AG08395 (cell line): ENCODE data around the gene RPL13.
A peak's percentile ranks its signal among the peaks of the same experiment; 100 is the strongest.
"Not testable (repeated sequence)": the region's sequence is repeated elsewhere in the genome, so short reads cannot be mapped to it uniquely, and the experiment has no call there.

ENCODE experiments used
- DNase-seq: peaks from one replicate; pipeline ENCODE4 v3.0.0; 2012; ENCODE audit warnings: mixed read lengths, low spot score

Gene RPL13

DNA sequence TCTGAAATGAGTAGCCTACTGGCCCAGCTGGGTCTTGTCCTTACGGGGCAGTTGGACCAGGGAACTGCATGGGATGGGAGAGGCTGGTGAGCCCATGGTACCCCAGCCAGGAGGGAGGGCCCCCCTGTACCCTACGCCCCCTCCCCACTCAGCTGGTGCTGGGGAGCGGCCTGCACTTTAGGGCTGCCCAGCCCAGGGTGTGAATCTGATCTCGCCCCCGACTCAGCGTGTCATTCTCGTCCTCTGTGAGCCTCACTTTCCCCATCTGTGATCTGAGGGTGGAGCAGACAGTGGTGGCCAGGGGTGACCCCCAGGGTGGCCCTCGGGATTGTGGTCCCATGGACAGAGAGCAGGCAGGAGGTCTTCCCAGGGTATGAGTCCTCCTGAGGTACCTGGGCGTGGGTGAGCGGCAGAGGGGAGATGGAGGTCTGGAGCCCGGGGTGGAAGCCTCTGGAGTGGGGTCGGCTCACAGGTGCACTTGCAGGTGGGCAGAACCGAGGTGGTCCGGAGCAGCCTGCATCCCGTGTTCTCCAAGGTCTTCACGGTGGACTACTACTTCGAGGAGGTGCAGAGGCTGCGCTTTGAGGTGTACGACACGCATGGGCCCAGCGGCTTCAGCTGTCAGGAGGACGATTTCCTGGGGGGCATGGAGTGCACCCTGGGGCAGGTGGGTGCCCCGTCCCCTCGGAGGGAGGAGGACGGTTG lies 16.7 kb downstream of the RPL13 start:
- DNase-seq: no peak

DNA sequence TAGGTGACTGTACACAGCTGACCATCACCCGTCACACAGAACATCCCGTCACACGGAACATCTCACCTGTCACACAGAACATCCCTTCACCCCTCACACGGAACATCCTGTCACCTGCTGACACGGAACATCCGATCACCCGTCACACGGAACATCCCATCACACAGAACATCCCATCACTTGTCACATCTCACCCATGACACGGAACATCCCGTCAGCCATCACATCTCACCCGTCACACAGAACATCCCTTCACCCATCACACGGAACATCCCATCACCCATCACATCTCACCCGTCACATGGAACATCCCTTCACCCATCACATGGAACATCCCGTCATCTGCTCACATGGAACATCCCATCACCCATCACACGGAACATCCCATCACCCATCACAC lies 18.9 kb downstream of the RPL13 start:
- DNase-seq: no peak

DNA sequence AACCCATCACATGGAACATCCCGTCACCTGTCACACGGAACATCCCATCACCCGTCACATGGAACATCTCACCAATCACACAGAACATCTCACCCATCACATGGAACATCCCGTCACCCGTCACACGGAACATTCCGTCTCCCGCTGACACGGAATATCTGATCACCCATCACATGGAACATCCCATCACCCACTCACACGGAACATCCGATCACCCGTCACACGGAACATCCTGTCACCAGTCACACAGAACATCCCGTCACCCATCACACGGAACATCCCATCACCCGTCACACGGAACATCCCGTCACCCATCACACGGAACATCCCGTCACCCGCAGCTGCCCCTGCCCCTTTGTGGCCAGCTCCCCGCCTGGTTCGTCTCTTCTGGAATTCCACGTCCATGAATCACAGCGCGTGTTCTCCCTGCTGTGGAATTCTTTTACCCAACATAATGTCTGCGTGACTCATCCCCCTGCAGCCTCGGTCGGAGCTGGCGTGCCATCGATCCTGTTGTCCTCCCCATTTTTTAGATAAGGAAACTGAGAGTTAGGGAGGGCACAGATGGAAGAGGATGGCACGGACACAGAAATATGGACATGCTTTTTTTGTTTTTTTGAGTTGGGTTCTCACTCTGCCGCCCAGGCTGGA lies 20.7 kb downstream of the RPL13 start:
- peak; percentile 97 for DNase-seq

DNA sequence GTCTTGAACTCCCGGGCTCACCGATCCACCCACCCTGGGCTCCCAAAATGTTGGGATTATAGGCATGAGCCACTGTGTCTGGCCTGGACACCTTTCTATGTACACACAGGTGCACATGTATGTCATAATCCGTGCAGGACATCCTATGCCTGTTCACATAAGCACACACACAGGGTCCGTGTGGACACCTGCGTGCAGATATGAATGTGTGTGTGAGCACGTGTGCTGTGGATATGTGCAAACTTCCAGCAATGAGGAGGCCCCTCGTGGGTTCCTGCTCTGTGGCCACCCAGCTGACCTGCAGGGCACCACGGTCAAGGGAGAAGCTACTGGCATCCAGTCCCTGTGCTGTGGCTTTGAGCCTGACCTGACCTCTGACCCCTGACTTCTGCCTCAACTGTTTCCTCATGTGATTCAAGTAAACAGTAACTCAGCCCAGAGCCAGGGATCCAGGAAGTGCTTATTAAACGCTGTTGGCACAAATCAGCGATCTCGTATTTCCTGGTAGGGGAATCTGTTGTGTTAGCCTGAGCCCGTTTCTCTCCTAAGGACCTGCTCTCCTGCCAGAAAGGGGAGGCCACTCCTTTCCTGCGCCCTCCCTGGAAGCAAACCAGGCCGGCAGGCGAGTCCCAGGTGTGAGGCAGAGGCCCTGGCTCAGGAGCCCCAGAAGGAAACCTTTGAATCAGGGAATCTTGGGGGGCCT lies 21.5 kb downstream of the RPL13 start:
- DNase-seq: no peak

DNA sequence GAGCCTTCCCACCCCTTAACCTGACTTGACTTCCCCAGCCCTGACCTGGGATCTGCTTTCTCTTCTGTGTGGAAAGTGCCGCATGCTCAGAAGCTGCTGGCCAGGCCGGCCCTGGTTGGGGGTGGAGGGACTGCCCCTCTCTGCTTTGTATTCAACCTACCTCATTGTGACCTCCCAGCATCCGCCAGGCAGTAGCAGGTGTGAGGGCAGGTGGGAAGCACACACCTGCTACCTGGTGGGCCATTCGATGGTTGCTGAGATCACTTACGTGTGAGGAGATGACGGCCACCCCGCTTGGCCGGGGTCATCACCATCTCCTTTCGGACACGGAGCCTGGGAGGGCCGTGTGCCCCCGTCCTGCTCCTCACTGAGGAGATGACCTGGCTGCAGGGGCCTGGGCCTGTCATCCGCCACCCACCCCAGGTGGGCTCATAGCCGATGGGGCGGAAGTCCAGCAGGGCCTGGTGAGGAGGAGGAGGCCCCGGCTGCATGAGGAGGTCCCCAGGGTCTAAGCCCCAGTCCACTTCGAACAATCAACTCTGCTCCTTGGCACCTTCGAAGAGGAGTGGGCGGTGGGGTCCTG lies 22.2 kb downstream of the RPL13 start:
- no peak for DNase-seq

DNA sequence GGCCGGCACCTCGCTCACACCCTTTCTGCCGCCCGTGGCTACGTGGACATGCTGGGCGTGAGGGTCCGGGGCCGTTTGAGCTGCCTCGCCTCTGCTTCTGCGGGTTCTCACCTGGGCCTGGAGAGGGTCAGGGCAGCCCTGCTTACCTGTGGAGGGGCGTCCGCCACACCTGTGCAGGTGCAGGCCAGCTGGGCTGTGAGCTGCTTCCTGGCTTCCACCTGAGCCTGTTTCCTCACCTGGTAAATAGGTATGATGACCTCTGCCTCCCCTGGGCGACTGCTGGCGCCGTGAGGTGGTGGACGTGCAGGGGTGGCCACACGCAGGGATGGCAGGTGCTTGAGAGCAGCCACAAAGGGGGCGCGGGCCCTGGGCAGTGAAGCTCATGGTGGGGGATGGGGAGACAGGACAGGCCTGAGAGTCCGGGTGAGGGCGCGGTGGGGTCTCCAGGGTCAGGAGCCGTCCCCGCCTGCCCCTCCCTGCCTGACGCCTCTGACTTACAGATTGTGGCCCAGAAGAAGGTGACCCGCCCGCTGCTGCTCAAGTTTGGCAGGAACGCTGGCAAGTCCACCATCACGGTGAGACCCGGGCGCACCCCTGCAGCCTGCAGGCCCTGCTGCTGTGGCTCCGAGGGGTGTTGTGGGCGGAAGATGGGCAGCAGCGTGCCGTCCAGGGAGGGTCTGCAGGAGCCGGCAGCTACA lies 22.9 kb downstream of the RPL13 start:
- no peak for DNase-seq

DNA sequence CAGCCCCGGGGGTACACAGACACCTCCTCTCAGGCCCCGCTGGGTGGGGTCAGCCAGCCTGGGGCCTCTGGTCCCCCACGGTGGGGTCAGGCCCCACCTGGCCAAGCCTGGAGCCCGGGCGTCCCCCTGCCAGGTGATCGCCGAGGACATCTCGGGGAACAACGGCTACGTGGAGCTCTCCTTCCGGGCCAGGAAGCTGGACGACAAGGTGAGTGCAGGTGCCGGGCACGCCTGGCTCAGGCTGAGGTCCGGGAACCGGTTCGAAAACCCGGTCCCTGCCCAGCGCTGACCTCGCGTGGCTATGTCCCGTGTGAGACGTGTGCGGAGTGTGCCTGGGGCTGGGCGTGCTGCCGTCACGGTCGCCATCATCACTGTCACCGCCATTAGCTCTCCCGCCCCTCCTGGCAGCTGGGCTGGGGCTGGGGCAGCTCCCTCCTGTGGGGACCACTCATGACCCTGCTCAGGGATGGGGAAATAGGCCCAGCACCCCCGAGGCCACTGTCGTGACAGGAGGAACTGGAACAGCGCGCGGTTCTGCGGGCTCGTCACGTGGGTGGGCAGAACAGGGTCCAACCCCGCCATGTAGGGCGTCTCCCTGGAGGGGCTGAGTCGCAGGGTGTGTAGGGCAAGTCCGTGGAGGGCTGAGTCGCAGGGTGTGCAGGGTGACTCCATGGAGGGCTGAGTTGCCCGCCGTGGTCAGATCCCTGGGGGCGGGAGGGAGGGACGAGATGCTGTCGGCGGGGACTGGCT lies 23.6 kb downstream of the RPL13 start:
- DNase-seq: no peak

DNA sequence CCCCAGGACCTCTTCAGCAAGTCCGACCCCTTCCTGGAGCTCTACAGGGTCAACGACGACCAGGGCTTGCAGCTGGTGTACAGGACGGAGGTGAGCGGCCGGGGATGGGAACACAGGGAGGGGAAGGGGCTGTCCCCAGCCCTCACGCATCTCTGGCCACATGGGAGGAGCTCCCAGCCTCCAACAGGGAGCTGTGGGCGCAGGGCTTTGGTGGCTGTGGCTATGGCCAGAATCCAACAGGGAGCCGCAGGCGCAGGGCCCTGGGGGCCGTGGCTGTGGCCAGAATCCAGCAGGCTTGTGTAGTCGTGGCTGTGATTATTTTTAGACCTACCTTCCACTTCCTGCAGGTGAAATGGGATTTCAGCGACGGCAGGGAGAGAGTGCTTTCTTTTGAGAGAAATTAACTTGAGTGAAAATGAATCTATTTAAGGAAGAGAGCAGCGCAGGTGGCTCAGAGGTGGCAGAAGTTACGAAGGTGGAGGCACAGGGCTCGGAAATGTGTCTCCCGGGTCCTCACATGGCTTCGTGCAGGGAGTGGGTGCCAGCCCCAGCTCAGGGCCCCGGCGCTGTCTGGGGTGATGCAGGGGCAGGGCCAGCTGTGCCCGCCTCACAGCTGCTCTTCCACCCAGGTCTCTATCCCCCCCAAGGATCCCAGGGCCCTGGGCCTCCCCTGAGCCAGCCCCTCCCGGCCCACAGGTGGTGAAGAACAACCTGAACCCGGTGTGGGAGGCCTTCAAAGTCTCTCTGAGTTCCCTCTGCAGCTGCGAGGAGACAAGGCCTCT lies 24.5 kb downstream of the RPL13 start:
- DNase-seq: no peak

DNA sequence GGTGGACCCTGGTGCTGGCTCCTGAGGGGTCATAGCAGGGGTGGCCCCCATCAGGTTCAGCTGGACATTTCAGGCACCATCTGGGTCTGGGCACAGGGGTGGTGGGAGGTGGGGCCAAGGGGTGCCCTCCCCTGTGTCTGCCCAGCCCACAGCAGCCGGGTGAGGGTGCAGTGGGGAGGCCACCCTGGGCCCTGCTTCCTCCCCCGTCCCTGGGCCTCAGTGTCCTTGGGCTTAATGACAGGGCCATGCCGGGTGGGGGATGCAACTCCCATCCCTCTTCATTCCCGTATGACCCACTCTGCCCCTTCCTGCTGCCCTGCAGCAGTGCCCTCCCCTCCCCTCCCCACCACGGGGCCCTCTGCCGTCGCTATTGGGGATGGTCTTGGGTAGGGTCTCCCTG lies 25.7 kb downstream of the RPL13 start:
- no peak for DNase-seq

DNA sequence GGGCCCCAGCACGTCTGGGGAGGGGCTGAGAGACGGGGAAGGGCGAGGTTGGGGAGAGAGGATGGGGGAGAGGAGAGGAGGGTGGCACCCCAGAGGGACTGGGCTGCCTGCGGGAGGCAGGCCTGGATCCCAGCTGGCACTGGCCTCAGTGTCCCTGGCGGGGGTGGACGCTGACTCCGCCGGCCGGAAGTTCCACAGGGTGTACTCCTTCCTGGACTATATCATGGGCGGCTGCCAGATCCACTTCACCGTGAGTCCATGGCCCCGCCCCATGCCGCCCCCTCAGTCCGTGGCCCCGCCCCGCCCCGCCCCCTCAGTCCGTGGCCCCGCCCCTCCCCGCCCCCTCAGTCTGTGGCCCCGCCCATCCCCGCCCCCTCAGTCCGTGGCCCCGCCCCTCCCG lies 26.4 kb downstream of the RPL13 start:
- DNase-seq: no peak

DNA sequence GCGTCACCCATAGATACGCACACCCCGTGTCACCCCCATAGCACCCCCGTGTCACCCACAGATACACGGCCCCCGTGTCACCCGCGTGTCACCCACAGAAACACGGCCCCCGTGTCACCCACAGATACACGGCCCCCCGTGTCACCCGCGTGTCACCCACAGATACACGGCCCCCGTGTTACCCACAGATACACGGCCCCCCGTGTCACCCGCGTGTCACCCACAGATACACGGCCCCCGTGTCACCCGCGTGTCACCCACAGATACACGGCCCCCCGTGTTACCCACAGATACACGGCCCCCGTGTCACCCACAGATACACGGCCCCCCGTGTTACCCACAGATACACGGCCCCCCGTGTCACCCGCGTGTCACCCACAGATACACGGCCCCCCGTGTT lies 27.2 kb downstream of the RPL13 start:
- DNase-seq: not testable (repeated sequence)

DNA sequence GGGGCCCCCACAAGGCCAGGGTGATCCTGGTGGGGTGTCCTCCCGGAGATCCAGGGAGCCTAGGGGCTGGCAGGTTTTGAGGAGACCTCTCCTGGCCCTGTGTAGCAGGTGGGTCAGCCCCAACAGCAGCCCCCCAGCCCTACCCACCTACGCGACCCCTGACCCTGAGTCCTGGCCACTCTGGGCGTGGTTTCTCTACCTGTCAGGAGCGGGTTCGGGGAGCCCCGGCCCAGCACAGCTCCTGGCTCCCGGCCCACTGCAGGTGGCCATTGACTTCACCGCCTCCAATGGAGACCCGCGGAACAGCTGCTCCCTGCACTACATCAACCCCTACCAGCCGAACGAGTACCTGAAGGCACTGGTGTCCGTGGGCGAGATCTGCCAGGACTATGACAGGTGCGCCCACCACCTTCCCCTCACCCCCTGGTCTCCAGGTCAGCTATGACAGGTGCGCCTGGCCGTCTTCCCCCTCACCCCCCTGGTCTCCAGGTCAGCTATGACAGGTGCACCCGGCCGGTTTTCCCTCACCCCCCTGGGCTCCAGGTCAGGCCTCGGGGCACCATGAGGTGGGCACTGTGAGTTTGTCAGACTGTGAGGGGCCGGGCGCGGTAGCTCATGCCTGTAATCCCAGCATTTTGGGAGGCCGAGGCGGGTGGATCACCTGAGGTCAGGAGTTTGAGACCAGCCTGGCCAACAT lies 28.1 kb downstream of the RPL13 start:
- no peak for DNase-seq

DNA sequence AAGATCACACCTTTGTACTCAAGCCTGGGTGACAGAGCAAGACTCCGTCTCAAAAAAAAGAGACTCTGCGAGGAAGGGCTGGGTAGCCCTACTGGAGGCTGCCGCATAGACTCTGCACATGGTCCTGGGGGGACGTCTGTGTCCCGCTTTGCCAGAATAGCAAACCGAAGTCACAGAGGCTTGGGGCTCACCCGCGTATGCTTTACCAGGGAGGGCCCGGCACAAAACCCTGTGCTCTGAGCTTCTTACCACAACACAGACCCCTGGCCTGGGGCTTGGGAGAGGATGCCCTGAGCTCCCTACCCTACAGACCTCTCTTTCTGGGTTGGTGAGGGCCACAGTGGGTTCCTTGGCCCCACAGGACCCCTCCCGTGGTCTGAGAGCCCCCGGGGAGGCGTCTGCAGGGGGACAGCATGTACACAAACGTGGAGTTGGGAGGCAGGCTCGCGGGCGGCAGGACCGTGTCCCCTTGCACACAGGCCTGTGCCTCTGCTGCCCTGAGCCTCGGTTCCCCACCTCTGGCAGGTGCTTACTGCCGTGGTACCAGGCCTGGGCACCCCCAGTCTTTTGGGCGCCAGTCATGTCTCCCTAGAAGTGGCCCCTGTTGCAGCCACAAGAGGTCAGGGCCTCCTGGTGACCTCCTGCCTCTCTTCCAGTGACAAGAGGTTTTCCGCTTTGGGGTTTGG lies 28.9 kb downstream of the RPL13 start:
- DNase-seq: no peak

DNA sequence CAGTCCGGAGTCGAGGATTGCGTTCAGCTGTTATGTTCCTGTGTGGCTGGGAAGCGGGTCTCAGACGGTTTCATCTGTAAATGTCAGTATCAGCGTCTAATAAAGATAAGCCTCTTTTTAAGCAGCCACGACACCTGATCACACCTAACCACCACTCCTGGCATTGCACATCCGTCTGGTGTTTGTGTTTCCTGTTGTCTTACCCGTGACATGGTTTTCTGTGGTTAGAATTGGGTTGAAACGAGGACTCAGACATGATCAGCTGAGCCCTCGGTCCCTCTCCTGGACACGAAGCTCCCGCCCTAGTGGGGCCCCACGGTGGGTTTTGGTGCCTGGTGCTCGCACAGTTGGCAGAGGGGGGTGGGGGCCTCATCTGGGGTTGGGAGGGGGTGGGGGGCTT lies 33.4 kb downstream of the RPL13 start:
- DNase-seq: no peak

DNA sequence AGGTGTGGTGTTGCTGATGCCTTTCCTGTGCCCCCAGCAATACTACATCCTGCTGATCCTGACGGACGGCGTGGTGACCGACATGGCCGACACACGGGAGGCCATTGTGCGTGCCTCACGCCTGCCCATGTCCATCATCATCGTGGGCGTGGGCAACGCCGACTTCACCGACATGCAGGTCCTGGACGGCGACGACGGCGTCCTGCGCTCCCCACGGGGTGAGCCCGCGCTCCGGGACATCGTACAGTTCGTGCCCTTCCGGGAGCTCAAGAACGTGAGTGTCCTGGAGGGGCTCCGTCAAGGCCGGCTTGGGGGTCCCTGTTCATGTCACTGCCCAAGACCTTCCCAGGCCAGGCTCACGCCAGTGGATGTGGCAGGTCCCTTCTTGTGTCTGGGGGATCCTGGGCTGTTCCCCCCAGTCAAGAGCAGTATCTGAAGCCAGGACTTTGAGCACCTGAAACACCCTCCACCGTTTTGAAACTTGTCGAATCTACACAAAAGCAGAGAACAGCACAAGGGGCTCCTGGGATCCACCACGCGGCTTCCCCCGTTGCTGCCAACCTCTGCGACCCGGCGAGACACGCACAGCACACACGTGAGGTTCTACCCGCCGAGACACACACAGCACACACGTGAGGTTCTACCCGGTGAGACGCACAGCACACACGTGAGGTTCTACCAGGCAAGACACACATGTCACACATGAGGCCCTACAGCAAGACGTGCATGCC lies 35.0 kb downstream of the RPL13 start:
- no peak for DNase-seq

DNA sequence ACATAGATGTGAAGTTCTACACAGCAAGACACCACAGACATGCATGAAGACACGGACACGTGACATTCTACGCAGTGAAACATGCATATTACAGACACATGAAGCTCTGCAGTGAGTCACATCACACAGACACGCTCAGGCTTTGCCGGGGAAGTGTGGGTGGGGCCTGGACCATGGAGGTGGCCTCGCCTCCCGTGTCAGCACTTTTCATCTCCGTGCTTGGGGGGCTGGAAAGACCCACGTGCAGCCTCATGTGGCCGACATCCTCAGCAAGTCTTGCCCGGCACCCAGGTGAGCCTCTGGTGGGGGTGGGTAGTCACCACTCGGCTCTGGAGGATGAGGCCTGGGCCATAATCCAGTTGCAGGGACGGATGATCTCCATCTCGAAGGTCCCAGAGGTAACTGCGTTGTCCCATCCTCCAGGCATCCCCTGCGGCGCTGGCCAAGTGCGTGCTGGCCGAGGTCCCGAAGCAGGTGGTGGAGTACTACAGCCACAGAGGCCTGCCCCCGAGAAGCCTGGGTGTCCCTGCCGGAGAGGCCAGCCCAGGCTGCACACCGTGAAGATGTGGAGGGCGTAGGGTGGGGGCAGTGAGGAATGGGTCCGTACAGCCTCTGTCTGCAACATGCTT lies 35.7 kb downstream of the RPL13 start:
- DNase-seq: no peak

DNA sequence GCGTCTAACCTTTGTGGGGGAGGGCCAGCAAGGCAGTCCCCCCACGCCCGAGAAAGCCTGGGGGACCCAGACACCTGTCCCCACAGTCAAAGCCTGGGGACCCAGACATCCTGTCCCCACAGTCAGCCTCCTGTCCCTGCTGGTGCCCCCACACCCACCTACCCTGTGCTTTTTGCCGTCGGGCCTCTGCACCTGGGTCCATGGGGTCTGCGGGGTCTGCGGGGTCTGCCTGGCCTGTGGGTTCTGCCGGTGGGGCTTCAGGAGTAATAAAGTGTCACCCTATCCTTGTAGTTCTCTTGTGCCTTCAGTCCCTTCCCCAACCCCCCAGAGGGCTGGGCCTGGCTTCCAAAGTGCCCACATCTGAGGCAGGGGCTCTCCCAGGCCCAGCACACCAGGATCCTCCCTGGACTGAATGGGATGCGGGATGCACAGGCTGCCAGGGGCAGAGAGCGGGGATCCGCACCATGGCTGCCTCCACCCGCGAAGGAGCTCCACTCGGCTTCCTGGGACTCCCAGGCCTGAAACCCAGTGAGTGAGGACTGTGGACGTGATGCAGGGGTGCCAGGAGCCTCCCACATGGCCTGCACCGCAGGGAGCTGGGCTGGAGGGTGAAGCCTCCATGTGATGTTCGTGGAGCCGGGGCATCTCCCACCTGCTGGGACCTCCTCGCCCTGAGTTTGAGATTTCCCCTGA lies 36.6 kb downstream of the RPL13 start:
- no peak for DNase-seq

DNA sequence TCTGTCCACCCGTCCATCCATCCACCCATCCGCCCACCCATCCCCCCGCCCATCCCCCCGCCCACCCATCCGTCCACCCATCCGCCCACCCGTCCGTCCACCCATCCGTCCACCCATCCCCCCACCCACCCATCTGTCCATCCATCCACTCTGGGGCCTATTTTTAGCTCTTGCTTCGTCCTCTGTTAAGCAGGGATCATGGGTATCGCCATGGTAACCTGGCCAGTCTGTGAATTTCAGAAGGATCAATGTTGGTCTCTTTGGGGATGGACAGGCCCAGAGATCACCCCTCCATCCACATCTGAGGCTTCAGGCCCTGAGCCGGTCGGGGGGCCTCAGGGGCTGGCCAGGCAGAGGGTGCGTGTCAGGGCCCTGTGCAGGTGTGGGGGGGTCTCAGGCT lies 37.7 kb downstream of the RPL13 start:
- no peak for DNase-seq
